ENCODE data around the gene CATSPERE. TPM values are rescaled to one million over a fixed set of nuclear protein-coding genes. Genes with fewer than 3 reads are reported as not detected.
A peak's percentile ranks its signal among the peaks of the same experiment; 100 is the strongest.

CATSPERE gene
- total RNA-seq, 2 donors from 2014 or later = 0.33 to 0.42 TPM

GRCh38 chr1:244414543-244414942, 46.5 kb upstream of the CATSPERE start:
- peak; percentile 66 for DNase-seq
- Mint-ChIP-seq H3K27me3 (ENCODE audit: insufficient read depth) (no peaks in the 10 kb centered on the region), H3K36me3 (ENCODE audit: low read depth) (peaks cover 67% of the 10 kb centered on the region), H3K27ac (no peak overlapping the region), H3K4me3 (no peak overlapping the region), H3K9me3 (no peaks in the 10 kb centered on the region), H3K4me1 (peaks cover 14% of the 10 kb centered on the region)
- peaks cover 68% of the 10 kb centered on the region for H3K36me3 ChIP-seq (ENCODE audit: control insufficient read depth, insufficient read depth, low read length)
- no peak overlapping the region for H3K9ac ChIP-seq (ENCODE audit: extremely low read depth, low read length, poor library complexity, severe bottlenecking)
- no peaks in the 10 kb centered on the region for H3K9me3 ChIP-seq (ENCODE audit: control insufficient read depth, low read length)
- no peaks in the 10 kb centered on the region for H3K4me1 ChIP-seq (ENCODE audit: control insufficient read depth, insufficient read depth, low read length)
- no peak overlapping the region for H3K4me3 ChIP-seq (ENCODE audit: low read length)
- 78 to 80% methylated on average over 1 of the region's 1 CpG for WGBS, 2 experiments (ENCODE audit: insufficient coverage in 1 of 2, insufficient read length in 1 of 2)
- no peaks in the 10 kb centered on the region for H3K27me3 ChIP-seq (ENCODE audit: control insufficient read depth, insufficient read depth, low read length, poor library complexity, severe bottlenecking)
- no peak overlapping the region for H3K27ac ChIP-seq (ENCODE audit: low read depth, low read length)
- peak; percentile 65 for TF ChIP-seq CTCF (conservative IDR thresholded peaks at IDR 0.05)

- no peaks in the 10 kb centered on the region for H3K9me3 Mint-ChIP-seq
- H3K27ac Mint-ChIP-seq = no peak overlapping the region
- no peak overlapping the region for H3K27ac ChIP-seq (ENCODE audit: low read depth, low read length)
- H3K4me1 Mint-ChIP-seq = peaks cover 10% of the 10 kb centered on the region
- H3K27me3 Mint-ChIP-seq (ENCODE audit: insufficient read depth) = no peaks in the 10 kb centered on the region
- no peaks in the 10 kb centered on the region for H3K4me1 ChIP-seq (ENCODE audit: control insufficient read depth, insufficient read depth, low read length)
- no peaks in the 10 kb centered on the region for H3K27me3 ChIP-seq (ENCODE audit: control insufficient read depth, insufficient read depth, low read length, poor library complexity, severe bottlenecking)
- no peak overlapping the region for H3K9ac ChIP-seq (ENCODE audit: extremely low read depth, low read length, poor library complexity, severe bottlenecking)
- TF ChIP-seq CTCF (conservative IDR thresholded peaks at IDR 0.05) = no peak
- peaks cover 54% of the 10 kb centered on the region for H3K36me3 Mint-ChIP-seq (ENCODE audit: low read depth)
- no peak overlapping the region for H3K4me3 ChIP-seq (ENCODE audit: low read length)
- WGBS, 2 experiments (ENCODE audit: insufficient coverage in 1 of 2, insufficient read length in 1 of 2) = 98 to 100% methylated on average over 3 to 4 of the region's 4 CpGs
- H3K4me3 Mint-ChIP-seq = no peak overlapping the region
- DNase-seq = no peak
- H3K9me3 ChIP-seq (ENCODE audit: control insufficient read depth, low read length) = no peaks in the 10 kb centered on the region
- peaks cover 65% of the 10 kb centered on the region for H3K36me3 ChIP-seq (ENCODE audit: control insufficient read depth, insufficient read depth, low read length)
Observed at GRCh38 chr1:244419024-244419423, 42.0 kb upstream of the CATSPERE start.

- H3K9me3 ChIP-seq (ENCODE audit: control insufficient read depth, low read length) = no peaks in the 10 kb centered on the region
- no peaks in the 10 kb centered on the region for H3K27me3 ChIP-seq (ENCODE audit: control insufficient read depth, insufficient read depth, low read length, poor library complexity, severe bottlenecking)
- H3K4me3 Mint-ChIP-seq = no peak overlapping the region
- H3K4me1 ChIP-seq (ENCODE audit: control insufficient read depth, insufficient read depth, low read length) = no peaks in the 10 kb centered on the region
- DNase-seq = no peak
- TF ChIP-seq CTCF (conservative IDR thresholded peaks at IDR 0.05) = no peak
- peaks cover 37% of the 10 kb centered on the region for H3K36me3 Mint-ChIP-seq (ENCODE audit: low read depth)
- H3K4me3 ChIP-seq (ENCODE audit: low read length) = no peak overlapping the region
- WGBS, 2 experiments (ENCODE audit: insufficient coverage in 1 of 2, insufficient read length in 1 of 2) = 83 to 92% methylated on average over 1 of the region's 1 CpG
- H3K9me3 Mint-ChIP-seq = no peaks in the 10 kb centered on the region
- no peak overlapping the region for H3K27ac ChIP-seq (ENCODE audit: low read depth, low read length)
- peaks cover 40% of the 10 kb centered on the region for H3K36me3 ChIP-seq (ENCODE audit: control insufficient read depth, insufficient read depth, low read length)
- no peaks in the 10 kb centered on the region for H3K4me1 Mint-ChIP-seq
- no peaks in the 10 kb centered on the region for H3K27me3 Mint-ChIP-seq (ENCODE audit: insufficient read depth)
- H3K27ac Mint-ChIP-seq = no peak overlapping the region
- H3K9ac ChIP-seq (ENCODE audit: extremely low read depth, low read length, poor library complexity, severe bottlenecking) = no peak overlapping the region
Observed at GRCh38 chr1:244422174-244422573, 38.9 kb upstream of the CATSPERE start.
